Lower leg skin (tissue), 4 donors: Measurements from ENCODE around the gene ACAN. TPM values are rescaled to one million over a fixed set of nuclear protein-coding genes. Genes with fewer than 3 reads are reported as not detected.

Source experiments
- DNase-seq, 2 donors: peaks; one replicate each; pipeline ENCODE4 v3.0.0-alpha.2; 2019; ENCODE audit warnings: low spot score in 2 of 2
- H3K4me3 ChIP-seq: fragments of 200-600 bp; sonication (generic); 2 replicates; pipeline ENCODE4 v1.5.1; 2017; ENCODE audit warnings: mild to moderate bottlenecking, low read depth; ENCODE audit not compliant: poor library complexity, severe bottlenecking
- CTCF ChIP-seq, 3 donors: fragments of 450-650 bp; IDR thresholded peaks; one replicate each; pipeline ENCODE4 v1.5.1; 2016; ENCODE audit warnings: antibody characterized with exemption in 3 of 3, mild to moderate bottlenecking in 3 of 3, moderate library complexity in 2 of 3
- POLR2A ChIP-seq, 2 donors: fragments of 450-650 bp; IDR thresholded peaks; one replicate each; pipeline ENCODE4 v1.6.1; 2016 to 2017; ENCODE audit warnings: antibody characterized with exemption in 2 of 2, mild to moderate bottlenecking in 1 of 2, moderate library complexity in 1 of 2
- WGBS, 2 donors: methylation state at CpG; one replicate each; pipeline ENCODE4 v1.1.5; 2018; 5-methylcytosine and 5-hydroxymethylcytosine counted together
- intact Hi-C: fragments of 100-400 bp; cut with DNase I; formaldehyde crosslinking; loops from one replicate; pipeline ENCODE4 v1.15.0; 2023; ENCODE audit warnings: low total_unique reads
- total RNA-seq, 4 donors: library from RNA; depleted of rRNA; stranded (reverse); fragments of >200 nt; gene quantifications; one replicate each; pipeline ENCODE4 v1.1.0, GENCODE V29; 2016

ACAN gene
- total RNA-seq: under 1 TPM in 3 of 4 donors, not detected in 1; 0.17 to 0.61 (median 0.58) TPM

- WGBS, 2 donors: 0 to 2% methylated on average over 8 of the region's 61 CpGs
- no peak for DNase-seq
These were observed at the start of gene ACAN for GRCh38 chr15:88803241-88803919. ACAN (plus strand) TSS chr15:88803436; CDS start chr15:88836207, 32,771 bp downstream.

GRCh38 chr15:88756521-88756920 is 46.7 kb upstream of the ACAN start:
- DNase-seq: no peak
- intact Hi-C loops: no loop called here
- WGBS, 2 donors: 85 to 87% methylated on average over 4 of the region's 4 CpGs
- H3K4me3 ChIP-seq: no peak overlapping the region
- TF ChIP-seq POLR2A (IDR thresholded peaks at IDR 0.05) (no peak), CTCF (IDR thresholded peaks at IDR 0.05) (no peak)

More at GRCh38 chr15:88803241-88803919, at the start of gene ACAN:
- intact Hi-C loops: no loop called here
- TF ChIP-seq CTCF (IDR thresholded peaks at IDR 0.05): no peak
- TF ChIP-seq POLR2A (IDR thresholded peaks at IDR 0.05): no peak
- H3K4me3 ChIP-seq: no peak within 1 kb of the TSS

GRCh38 chr15:88756921-88757320 is 46.3 kb upstream of the ACAN start:
- TF ChIP-seq CTCF (IDR thresholded peaks at IDR 0.05) (no peak), POLR2A (IDR thresholded peaks at IDR 0.05) (no peak)
- intact Hi-C loops: no loop called here
- 71 to 79% methylated on average over 3 of the region's 3 CpGs for WGBS, 2 donors

GRCh38 chr15:88759872-88760271 is 43.4 kb upstream of the ACAN start:
- intact Hi-C loops: no loop called here
- WGBS, 2 donors: 40% methylated on average over 1 of the region's 1 CpG

More at GRCh38 chr15:88756921-88757320, 46.3 kb upstream of the ACAN start:
- no peak for DNase-seq
- H3K4me3 ChIP-seq: no peak overlapping the region

GRCh38 chr15:88764448-88764847 is 38.8 kb upstream of the ACAN start:
- WGBS, 2 donors: 91 to 92% methylated on average over 1 of the region's 1 CpG

More at GRCh38 chr15:88759872-88760271, 43.4 kb upstream of the ACAN start:
- TF ChIP-seq POLR2A (IDR thresholded peaks at IDR 0.05) (no peak), CTCF (IDR thresholded peaks at IDR 0.05) (no peak)
- no peak for DNase-seq
- H3K4me3 ChIP-seq: no peak overlapping the region

More at GRCh38 chr15:88764448-88764847, 38.8 kb upstream of the ACAN start:
- H3K4me3 ChIP-seq: no peak overlapping the region
- intact Hi-C loops: no loop called here
- no peak for DNase-seq
- no peak for TF ChIP-seq CTCF (IDR thresholded peaks at IDR 0.05)
- TF ChIP-seq POLR2A (IDR thresholded peaks at IDR 0.05): no peak
